Activated T-helper 2 cell treated with anti-CD3 and anti-CD28 coated beads, Interferon-gamma antibody, Interleukin-2, Interleukin-4, amounts not matched to agents 10 μg/mL and 5 μg/mL and 100 μg/mL, durations not matched to agents 14 hours and 24 hours and 36 hours (primary cell): ENCODE measurements around the gene LRRC75A. TPM values are rescaled to one million over a fixed set of nuclear protein-coding genes. Genes with fewer than 3 reads are reported as not detected.

Experiments used
- DNase-seq: peaks from one replicate; pipeline ENCODE4 v3.0.0; 2021; ENCODE audit warnings: low spot score
- H3K27ac Mint-ChIP-seq: one replicate; pipeline ENCODE4 v1.8.0; 2021; ENCODE audit warnings: mixed read lengths
- H3K27me3 Mint-ChIP-seq: one replicate; pipeline ENCODE4 v1.8.0; 2021; ENCODE audit warnings: low read depth, mixed read lengths
- H3K36me3 Mint-ChIP-seq: one replicate; pipeline ENCODE4 v1.8.0; 2021; ENCODE audit warnings: low read depth, mixed read lengths
- H3K4me1 Mint-ChIP-seq: one replicate; pipeline ENCODE4 v1.8.0; 2021; ENCODE audit warnings: low read depth, mixed read lengths
- H3K4me3 Mint-ChIP-seq: one replicate; pipeline ENCODE4 v1.8.0; 2021; ENCODE audit warnings: low read depth, mild to moderate bottlenecking, moderate library complexity, mixed read lengths
- H3K9me3 Mint-ChIP-seq: one replicate; pipeline ENCODE4 v1.8.0; 2021; ENCODE audit warnings: mixed read lengths
- intact Hi-C: fragments of 100-400 bp; cut with micrococcal nuclease; formaldehyde crosslinking; loops from one replicate; pipeline ENCODE4 v1.15.1; 2023
- total RNA-seq: library from RNA; stranded (reverse); gene quantifications from 2 replicates; pipeline ENCODE4 v1.2.3, GENCODE V29; 2022

The LRRC75A gene
- total RNA-seq, 1 donor from 2014 or later: 2.0 TPM

DNA sequence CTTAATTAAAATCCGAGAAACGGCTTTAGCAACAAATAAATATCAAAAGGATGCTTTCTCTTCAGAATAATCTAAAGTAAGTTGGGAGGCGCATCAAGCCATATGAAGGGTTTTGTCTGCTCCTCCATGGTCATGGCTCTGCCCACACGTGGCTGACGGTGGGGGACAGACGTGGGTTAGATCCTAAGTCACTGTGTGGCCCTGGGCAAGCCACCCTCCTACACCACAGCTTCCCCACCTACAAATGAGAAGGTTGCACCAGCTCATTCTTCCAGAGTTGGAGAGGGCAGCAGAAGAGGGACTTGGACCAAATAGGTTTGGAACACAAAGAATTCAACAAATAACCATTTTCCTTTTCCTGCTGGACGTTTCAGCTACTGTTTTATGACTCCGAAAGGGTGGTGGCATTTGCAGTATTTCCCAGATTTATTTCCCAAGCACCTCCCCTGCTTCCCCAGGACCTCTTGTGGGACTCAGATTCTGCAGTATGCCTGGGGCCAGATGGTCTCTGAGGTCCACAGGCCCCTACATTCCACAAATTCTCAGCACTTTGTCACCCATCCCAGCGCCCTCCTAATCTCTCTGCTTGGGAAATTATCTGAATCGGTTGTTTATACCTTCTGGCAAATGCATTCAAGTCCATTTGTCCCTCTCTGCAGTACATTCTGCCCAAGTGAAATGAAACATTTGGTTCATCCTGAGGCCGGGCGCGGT is 17.8 kb downstream of the LRRC75A start:
- no peaks in the 10 kb centered on the region for H3K27me3 Mint-ChIP-seq
- H3K4me1 Mint-ChIP-seq: no peaks in the 10 kb centered on the region
- H3K4me3 Mint-ChIP-seq: no peak overlapping the region
- H3K36me3 Mint-ChIP-seq: no peaks in the 10 kb centered on the region
- intact Hi-C loops: no loop called here
- H3K27ac Mint-ChIP-seq: no peak overlapping the region
- DNase-seq: no peak
- H3K9me3 Mint-ChIP-seq: no peaks in the 10 kb centered on the region

DNA sequence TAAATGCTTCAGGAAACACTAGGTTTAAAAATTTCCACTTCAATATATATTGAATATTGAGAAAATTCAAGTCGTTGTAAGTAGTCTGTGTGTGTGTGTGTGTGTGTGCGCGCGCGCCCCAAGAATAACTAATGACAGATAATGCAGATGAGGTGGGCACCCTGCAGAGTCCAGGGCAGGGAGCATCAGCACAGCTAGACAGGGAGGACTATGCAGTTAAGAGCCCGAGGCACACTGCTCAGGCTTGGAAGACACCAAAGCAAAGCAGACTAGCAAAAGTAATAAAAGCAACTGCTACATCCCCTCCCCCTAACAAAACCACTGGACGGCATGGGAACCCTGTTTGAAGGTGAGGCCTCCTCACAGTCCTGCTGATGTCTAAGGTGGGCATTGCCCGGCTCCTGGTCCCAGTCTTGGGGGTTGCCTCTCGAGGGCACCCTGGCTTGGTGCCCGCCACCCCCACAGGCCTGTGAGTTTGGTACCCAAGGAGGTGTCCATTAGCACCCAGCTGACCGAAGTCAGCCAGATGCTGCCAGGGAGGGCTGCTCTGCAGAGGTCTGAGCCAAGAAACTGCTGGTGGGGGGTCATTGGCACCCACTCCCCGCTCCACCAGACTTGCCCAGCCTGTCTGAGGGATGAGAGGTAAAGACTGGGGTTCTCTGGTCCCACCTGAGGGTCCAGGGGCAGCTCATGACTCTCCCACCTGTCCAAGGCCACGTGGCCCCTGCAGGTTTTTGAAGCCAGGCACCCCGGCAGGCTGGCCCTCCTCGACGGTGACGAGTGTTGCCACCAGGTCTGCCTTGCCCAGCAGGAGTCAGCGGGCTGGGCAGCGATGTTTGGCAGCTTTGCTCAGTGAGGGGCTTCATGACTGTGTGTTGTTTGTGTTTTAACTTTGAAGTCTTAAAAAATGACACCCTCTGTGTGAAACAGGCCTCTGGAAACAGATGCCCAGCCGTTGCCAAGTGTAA is 18.7 kb downstream of the LRRC75A start:
- no peaks in the 10 kb centered on the region for H3K9me3 Mint-ChIP-seq
- H3K27ac Mint-ChIP-seq: no peak overlapping the region
- intact Hi-C loops: no loop called here
- H3K27me3 Mint-ChIP-seq: no peaks in the 10 kb centered on the region
- H3K4me3 Mint-ChIP-seq: no peak overlapping the region
- H3K4me1 Mint-ChIP-seq: no peaks in the 10 kb centered on the region
- no peak for DNase-seq
- no peaks in the 10 kb centered on the region for H3K36me3 Mint-ChIP-seq

DNA sequence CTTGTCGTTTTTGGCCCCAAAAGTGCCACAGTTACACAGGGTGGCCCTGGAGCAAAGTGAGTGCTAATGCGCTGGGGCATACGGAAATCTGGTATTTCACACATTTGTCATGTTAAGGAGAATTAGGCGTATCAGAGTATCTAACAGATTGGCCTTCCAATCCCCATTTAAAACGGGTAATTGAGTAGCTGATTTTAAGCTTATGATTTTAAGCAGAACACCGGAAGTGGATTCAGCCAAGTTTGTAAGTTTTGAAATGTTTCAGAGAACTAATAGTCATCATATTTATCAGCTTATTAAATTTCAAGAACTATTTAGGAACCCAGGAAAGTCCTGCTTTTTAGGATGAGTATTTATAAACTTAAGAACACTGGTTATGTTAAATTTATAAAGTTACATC is 19.5 kb downstream of the LRRC75A start:
- H3K36me3 Mint-ChIP-seq: no peaks in the 10 kb centered on the region
- no peak for DNase-seq
- no peak overlapping the region for H3K27ac Mint-ChIP-seq
- no peaks in the 10 kb centered on the region for H3K27me3 Mint-ChIP-seq
- intact Hi-C loops: no loop called here
- H3K4me1 Mint-ChIP-seq: no peaks in the 10 kb centered on the region
- no peaks in the 10 kb centered on the region for H3K9me3 Mint-ChIP-seq
- H3K4me3 Mint-ChIP-seq: no peak overlapping the region

DNA sequence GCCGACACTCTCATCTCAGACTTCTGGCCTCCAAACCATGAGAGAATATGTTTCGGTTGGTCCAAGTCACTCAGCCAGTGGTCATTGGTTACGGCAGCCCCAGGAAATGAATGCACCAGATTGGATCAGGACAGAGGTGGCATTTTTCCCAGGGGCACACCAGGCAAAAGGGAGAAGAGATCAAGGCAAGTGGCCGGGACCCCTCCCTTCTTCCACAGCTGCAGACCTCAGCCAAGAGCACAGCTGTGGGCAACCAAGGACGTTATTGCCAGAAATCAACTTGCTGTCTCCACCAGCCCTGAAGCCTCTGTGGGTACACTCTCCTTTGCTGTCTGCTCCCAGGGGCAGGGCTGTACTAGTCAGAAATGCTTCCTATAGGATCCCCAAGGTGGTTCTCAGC is 20.7 kb downstream of the LRRC75A start:
- no peaks in the 10 kb centered on the region for H3K27me3 Mint-ChIP-seq
- no peak overlapping the region for H3K27ac Mint-ChIP-seq
- H3K9me3 Mint-ChIP-seq: no peaks in the 10 kb centered on the region
- intact Hi-C loops: no loop called here
- H3K4me3 Mint-ChIP-seq: no peak overlapping the region
- H3K4me1 Mint-ChIP-seq: no peaks in the 10 kb centered on the region
- no peaks in the 10 kb centered on the region for H3K36me3 Mint-ChIP-seq
- no peak for DNase-seq

DNA sequence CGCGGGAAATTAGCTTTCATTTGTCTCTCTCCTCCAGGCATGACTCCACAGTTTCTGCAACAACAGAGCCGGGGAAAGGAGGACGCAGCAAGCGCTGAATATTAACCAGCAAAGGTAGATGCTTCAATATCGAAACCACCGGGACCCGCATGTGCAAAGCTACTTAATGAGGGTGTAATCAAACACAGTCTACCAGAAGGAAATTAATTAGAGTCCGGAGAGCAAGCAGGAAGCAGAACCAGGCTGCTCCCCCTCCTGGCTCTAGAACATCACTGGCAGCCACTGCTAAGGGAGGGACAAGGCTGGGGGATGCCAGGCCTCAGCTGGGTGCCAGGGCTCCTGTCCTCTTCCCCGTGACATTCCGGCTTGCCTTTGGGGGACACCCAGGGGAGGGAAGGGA is 21.7 kb downstream of the LRRC75A start:
- no peak overlapping the region for H3K4me3 Mint-ChIP-seq
- H3K9me3 Mint-ChIP-seq: no peaks in the 10 kb centered on the region
- no peaks in the 10 kb centered on the region for H3K4me1 Mint-ChIP-seq
- H3K27me3 Mint-ChIP-seq: no peaks in the 10 kb centered on the region
- no peak for DNase-seq
- intact Hi-C loops: no loop called here
- no peak overlapping the region for H3K27ac Mint-ChIP-seq
- no peaks in the 10 kb centered on the region for H3K36me3 Mint-ChIP-seq

DNA sequence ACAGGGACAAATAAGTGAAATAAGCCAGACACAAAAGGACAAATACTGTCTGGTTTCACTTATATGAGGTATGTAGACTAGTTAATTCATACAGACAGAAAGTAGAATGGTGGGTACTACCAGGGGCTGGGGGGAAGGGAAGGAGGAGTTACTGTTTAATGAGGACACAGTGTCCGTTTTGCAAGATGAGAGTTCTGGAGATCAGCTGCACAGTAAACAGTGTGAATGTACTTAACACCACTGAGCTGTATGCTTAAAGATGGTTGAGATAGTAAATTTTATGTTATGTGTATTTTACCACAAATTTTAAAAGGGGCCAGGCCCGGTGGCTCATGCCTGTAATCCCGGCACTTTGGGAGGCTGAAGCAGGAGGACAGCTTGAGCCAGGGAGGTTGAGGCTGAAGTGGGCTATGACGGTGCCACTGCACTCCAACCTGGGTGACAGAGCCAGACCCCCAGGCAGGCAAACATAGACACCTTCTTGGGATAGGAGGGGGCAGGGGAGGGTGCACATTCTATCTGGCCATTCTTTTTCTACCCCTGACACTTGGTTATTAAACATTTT is 23.5 kb downstream of the LRRC75A start:
- no peaks in the 10 kb centered on the region for H3K4me1 Mint-ChIP-seq
- H3K9me3 Mint-ChIP-seq: no peaks in the 10 kb centered on the region
- H3K27me3 Mint-ChIP-seq: no peaks in the 10 kb centered on the region
- H3K4me3 Mint-ChIP-seq: no peak overlapping the region
- no peaks in the 10 kb centered on the region for H3K36me3 Mint-ChIP-seq
- H3K27ac Mint-ChIP-seq: no peak overlapping the region
- intact Hi-C loops: no loop called here
- no peak for DNase-seq

DNA sequence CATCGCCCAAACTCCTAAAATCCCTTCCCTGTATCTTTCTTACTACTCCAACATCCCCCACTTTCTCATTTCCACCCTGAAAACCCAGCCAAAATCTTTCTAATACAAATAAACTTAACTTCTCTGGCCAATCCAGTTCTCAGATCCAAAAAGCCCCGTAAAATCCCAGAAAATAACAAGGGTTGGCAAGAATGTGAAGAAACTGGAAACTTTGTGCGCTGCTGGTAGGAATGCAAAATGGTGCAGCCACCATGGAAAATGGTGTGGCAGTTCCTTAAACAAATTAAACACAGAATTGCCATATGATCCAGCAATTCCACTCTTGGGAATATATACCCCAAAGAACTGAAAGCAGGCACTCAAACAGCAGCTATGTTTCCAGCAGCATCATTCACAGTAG is 24.1 kb downstream of the LRRC75A start:
- no peak for DNase-seq
- no peaks in the 10 kb centered on the region for H3K9me3 Mint-ChIP-seq
- intact Hi-C loops: no loop called here
- H3K4me1 Mint-ChIP-seq: no peaks in the 10 kb centered on the region
- no peaks in the 10 kb centered on the region for H3K27me3 Mint-ChIP-seq
- no peaks in the 10 kb centered on the region for H3K36me3 Mint-ChIP-seq
- no peak overlapping the region for H3K4me3 Mint-ChIP-seq
- no peak overlapping the region for H3K27ac Mint-ChIP-seq

DNA sequence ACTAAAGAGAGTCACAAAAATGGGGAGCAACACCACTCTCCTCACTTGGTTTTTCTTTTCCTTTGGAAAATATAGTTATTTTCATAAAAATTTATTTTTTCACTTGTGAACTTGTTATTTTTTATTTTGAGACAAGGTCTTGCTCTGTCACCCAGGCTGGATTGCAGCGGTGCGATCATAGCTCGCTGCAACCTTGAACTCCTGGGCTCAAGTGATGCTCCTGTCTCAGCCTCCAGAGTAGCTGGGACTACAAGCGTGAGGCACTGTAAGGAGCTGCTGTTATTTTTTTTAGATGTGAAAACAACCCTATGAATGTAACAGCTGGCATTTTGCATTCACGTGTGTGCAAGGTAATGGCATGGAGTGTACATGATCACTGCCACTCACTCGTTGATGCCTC is 24.9 kb downstream of the LRRC75A start:
- H3K27me3 Mint-ChIP-seq: no peaks in the 10 kb centered on the region
- no peaks in the 10 kb centered on the region for H3K9me3 Mint-ChIP-seq
- H3K4me3 Mint-ChIP-seq: no peak overlapping the region
- peaks cover 3% of the 10 kb centered on the region for H3K36me3 Mint-ChIP-seq
- no peak overlapping the region for H3K27ac Mint-ChIP-seq
- intact Hi-C loops: no loop called here
- no peak for DNase-seq
- H3K4me1 Mint-ChIP-seq: no peaks in the 10 kb centered on the region

DNA sequence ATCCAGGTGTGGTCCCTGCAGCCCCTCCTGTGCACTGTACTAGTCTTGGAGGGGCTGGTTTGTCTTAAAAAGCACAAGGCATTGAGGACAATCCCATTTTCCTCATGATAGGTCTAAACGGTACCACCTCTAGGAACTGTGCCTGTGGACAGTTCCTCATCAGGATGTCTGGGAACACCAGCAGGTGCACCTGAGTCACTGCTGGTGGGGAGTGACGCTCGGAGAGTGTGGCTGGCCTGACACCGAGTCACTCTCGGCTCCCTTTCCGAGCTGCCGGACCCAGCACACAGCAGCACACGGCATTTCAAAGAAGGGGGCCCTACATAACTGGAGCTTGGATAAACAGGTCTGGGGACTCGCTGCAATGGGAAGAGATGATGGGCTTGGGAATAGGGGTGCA is 25.6 kb downstream of the LRRC75A start:
- intact Hi-C loops: no loop called here
- Mint-ChIP-seq H3K9me3 (no peaks in the 10 kb centered on the region), H3K27me3 (no peaks in the 10 kb centered on the region), H3K27ac (no peak overlapping the region), H3K4me1 (no peaks in the 10 kb centered on the region), H3K4me3 (no peak overlapping the region), H3K36me3 (peaks cover 3% of the 10 kb centered on the region)
- DNase-seq: no peak

DNA sequence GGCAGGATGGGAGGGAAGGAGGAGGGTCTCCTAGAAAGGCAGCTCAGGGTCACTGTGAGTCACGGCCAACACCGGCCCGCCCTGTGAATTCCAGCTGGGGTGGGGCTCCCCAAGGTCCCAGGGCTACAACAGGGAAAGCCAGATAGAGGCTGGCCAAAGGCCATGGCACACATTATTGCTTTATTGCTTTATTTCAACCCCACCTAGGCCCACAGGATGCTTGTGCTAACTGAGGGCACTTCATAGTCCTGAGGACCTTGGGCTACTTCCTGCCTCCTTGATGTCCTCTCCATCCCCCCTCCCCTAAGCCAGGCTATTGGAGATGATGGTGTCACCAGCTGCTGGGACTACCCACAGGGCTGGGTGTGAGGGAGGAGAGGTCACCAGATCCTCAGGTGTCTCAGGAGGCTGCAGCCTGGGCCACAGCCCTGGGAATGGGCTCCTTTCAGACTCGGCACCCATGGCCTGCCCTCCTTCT is 26.1 kb downstream of the LRRC75A start:
- Mint-ChIP-seq H3K4me3 (no peak overlapping the region), H3K27ac (no peak overlapping the region), H3K27me3 (no peaks in the 10 kb centered on the region), H3K9me3 (no peaks in the 10 kb centered on the region), H3K4me1 (no peaks in the 10 kb centered on the region), H3K36me3 (peaks cover 5% of the 10 kb centered on the region)
- no peak for DNase-seq
- intact Hi-C loops: no loop called here

DNA sequence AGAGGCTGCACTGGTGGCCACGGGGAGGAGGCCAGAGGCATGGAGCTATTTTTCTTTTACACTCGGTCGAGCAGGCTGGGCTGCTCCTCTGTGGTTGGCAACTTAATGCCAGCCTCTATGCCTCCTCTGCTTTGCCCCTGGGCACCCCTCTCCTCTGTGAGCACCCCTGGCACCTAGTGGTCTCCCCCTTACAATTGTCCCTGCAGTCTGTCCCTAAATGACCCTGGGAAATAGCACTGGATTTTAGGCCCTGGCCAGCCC is 27.0 kb downstream of the LRRC75A start:
- Mint-ChIP-seq H3K4me1 (no peaks in the 10 kb centered on the region), H3K4me3 (no peak overlapping the region), H3K27me3 (no peaks in the 10 kb centered on the region), H3K36me3 (peaks cover 7% of the 10 kb centered on the region), H3K9me3 (no peaks in the 10 kb centered on the region), H3K27ac (no peak overlapping the region)
- DNase-seq: no peak
- intact Hi-C loops: no loop called here

DNA sequence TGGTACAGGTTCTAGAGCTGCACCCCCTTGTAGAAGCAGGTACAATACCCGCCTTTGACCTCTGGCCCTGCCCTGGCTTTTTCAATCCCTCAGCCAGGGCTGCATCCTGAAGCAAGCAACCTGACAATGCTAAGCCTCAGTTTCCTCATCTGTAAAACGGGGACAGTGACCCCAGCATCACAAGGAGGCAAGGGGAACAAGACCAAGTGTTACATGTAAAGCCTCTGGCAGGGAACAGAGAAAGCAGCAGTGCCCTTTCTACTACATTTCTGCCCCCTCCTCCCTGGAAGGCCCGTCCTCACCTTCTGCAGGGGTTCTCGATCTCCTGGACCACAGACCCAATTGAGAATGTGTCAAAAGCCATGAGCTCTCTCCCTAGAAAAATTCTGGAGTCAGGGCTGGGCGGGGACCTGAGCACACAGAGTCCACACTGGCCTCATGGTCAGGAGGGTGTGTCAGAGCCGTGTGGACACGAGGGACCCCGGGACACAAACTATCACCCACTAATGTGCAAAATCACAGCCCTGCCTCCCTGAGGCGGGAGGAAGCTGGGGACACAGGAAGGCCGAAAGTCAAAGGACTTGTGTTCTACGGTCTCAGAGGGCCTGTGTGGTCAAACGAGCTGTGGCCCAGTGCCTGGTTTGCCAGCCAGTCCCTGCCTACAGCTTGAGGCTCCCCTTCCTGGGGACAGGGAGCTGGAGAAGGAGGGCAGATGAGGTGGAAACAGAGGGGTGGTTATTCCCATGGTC is 27.5 kb downstream of the LRRC75A start:
- intact Hi-C loops: no loop called here
- H3K4me3 Mint-ChIP-seq: no peak overlapping the region
- H3K4me1 Mint-ChIP-seq: no peaks in the 10 kb centered on the region
- peaks cover 7% of the 10 kb centered on the region for H3K36me3 Mint-ChIP-seq
- no peak for DNase-seq
- H3K9me3 Mint-ChIP-seq: no peaks in the 10 kb centered on the region
- H3K27me3 Mint-ChIP-seq: no peaks in the 10 kb centered on the region
- no peak overlapping the region for H3K27ac Mint-ChIP-seq
